ENCODE data around the gene KIF1A.
"Not testable (repeated sequence)": the region's sequence is repeated elsewhere in the genome, so short reads cannot be mapped to it uniquely, and the experiment has no call there.

KIF1A gene

DNA sequence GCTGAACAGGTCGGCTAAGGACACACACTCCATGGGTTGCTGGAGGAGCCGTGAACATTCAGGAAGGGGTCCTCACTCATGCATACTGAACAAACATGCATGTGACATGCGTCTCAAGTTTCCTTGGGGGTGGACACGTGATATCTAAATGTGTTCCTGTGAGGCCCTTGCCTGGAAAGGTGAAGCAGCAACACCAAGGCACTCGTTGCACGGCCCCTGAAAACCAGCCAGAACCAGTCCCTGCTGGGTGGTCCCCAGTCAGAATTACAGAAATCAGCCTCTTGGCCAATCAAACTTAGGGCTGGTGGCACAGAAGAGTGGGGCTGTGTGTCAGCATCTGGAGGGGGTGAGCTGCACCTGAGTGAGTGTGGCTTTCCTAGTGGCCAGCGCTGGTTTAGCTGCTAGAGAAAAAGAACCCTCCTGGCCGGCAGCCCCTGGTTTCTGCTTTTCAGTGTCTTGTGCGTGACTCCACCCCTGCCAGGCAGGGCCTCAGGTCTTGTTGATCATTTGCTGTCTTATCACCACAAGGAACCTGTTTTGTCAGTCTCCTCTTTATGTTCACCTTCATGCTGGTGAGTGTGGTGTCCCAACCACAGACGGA is 134.1 kb downstream of the KIF1A start:
- no peak for DNase-seq (ENCODE audit: low read depth)

DNA sequence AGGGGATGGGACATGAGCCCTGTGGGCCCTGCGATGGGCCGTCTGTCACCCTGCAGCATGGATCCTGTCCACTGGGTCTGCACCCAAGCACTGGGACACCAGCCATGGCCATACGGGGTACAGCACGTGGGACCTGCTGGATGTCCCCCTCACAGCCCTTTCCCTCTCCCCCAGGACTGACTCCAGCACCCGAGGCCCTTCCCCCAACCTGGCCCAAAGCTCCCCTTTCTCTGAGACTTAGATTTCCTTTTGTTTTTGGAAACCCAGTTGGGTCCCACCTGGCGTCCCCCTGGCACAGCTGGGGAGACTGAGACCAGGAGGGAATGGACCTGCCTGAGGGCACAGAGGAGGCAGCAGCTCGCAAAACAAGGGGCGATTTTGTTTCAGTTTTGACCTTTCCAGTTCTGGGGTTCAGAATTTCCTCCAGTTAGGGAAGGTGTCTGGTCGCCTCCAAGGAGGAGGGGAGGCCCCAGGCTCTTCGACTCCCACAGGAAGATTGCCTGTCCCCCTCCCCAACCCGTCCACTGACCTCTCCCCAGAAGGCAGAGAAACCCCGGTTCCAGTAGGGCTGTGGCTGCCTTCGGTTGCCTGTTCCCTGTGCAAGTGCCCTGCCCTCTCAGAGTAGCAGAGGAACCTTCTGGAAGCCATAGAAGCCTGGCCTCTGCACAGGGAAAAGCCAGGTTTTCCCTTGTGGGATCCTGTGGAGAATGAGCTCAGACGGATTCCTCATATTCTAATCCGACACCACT is 135.9 kb downstream of the KIF1A start:
- not testable (repeated sequence) for DNase-seq (ENCODE audit: low read depth)

DNA sequence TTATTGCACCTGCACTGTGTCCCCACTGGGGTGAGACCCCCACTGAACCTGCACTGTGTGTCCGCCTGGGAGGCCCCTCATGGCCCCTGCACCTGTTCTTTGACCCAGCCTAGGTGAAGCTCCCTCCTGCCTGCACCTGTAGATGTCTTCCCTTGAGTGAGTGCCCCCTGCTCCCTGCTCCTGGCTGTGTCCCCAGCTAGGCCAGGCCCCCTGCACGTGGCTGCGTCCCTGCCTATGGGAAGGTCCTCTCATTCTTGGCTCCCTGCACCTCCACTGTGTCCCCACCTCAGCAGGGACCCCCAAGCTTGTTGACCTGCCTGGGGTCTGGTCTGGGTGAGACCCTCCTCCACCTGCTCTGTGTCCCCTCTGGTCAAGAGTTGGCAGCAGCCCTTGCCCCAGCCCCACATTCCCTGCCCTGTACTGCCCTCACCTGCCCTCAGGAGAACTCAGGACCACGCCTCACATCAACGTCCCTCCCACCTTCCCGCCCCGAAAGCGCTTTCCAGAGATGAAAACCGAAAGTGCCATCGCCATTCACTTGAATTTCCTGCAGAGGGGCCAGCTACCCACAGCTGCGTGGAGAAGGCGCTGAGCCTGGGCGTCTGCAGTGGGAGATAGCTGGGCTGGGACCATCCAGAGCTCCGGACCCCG is 136.6 kb downstream of the KIF1A start:
- DNase-seq (ENCODE audit: low read depth) = not testable (repeated sequence)

DNA sequence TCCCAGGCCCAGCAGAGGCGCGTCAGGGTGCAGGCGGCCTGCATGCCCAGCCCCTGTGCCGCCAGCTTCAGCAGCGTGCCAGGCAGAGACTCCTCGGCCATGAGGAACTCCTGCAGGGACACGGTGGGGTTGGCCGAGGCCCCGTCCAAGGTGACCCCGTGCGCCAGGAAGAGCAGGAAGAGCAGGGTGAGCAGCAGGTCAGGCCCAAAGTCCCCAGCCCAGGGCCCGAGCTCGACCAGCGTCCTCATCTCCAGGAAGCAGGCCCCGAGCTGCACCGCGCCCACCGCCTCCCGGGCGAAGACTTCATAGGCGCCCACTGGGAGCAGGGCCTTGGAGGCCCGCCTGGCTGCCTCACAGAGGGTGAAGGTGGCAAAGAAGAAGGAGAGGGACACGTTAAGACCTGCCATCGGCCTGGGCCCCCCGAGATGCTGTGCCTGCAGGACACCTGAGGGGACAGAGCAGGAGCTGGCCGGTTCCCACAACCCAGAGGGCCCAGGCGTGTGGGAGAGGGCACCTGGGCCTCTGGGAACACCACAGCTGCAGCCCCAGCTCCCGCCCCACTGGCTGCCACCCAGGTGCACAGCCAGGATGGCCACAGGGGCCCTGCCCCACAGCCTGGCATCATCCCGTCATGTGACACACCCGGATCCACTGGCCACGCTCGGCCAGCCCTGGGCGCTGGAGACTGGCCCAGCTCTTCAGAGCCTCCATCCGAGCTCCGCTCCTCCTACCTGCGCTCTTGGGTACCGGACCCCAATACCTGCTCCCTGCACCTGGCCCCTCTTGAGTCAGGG is 137.4 kb downstream of the KIF1A start, which contains the start of gene AQP12B:
Gene AQP12B (minus strand): TSS at position 455 of the 794 bp plus-strand sequence. CDS start 48 bp downstream, at position 407.
- not testable (repeated sequence) for DNase-seq (ENCODE audit: low read depth)

DNA sequence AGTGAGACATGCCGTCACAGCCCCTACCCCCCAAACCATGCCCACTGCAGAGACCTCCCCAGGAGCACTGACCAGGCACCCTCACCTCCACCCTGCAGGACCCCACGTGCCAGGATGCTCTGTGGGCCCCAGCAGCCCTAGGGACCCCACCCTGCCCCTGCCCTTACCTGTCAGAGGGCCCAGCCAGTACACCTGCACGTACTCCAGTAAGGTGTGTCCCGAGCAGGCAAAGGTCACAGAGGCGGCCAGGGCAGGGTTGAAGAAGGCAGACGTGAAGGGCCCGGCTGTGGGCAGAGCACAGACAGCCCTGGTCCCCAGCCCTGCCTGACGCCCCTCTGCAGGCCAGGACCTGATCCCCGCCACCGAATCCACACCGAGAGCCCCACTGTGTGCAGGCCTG is 139.8 kb downstream of the KIF1A start:
- not testable (repeated sequence) for DNase-seq (ENCODE audit: low read depth)

DNA sequence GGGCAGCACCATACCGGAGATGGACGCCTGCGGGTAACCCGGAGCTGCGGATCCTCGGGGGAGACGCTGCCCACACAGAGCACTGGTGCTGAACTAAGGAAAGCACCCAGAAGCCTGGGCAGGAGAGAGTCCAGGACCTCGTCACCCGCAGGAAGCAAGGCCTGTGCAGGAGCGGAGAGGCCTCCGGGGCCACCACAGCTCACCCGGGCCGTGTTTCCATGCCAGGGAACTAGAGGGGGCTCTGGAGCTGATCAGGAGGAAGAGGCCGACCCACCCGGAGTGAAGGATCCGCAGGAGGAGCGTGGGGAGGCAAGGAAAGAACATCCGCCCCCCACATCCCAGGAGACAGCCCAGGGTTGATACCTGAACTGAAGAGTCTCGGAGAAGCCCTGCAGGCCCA is 141.1 kb downstream of the KIF1A start:
- DNase-seq (ENCODE audit: low read depth) = not testable (repeated sequence)

DNA sequence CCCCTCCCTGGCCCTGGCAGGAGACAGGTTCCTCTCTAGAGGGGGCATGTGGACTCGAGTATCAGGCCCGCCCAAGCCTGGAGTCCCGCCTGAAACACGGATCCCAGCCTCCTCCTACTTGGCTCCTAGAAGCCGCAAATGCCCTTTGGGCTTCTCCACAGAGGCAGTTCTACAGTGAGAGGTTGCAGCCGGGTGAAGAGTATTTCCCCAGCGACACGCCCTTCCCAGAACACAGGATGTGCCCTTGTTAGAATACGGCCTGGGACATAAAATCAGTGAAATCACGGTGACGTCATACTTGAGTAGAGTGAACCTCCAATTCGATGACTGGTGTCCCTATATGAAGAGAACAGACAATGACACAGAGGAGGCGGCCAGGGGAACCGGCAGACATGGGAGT is 142.0 kb downstream of the KIF1A start:
- not testable (repeated sequence) for DNase-seq (ENCODE audit: low read depth)

DNA sequence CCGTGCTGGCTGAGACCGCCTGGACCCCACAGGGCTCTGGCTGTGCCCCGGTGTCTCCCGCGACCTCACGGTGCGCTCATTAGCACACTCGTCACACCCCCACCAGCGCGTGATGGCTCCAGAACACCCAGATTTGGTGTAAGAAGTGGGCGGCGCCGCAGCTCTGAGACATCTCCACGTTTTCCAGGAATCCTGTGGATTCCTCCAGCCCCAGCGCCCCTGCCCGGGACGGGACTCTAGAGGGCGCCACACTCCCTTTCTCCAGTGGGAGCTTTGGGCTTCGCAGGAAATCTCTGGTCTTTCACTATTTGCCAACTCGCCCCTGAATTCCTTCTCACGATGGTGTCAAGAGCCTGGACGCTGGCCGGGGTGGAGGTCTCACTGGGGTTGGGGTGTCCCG is 144.7 kb downstream of the KIF1A start:
- DNase-seq (ENCODE audit: low read depth) = not testable (repeated sequence)

DNA sequence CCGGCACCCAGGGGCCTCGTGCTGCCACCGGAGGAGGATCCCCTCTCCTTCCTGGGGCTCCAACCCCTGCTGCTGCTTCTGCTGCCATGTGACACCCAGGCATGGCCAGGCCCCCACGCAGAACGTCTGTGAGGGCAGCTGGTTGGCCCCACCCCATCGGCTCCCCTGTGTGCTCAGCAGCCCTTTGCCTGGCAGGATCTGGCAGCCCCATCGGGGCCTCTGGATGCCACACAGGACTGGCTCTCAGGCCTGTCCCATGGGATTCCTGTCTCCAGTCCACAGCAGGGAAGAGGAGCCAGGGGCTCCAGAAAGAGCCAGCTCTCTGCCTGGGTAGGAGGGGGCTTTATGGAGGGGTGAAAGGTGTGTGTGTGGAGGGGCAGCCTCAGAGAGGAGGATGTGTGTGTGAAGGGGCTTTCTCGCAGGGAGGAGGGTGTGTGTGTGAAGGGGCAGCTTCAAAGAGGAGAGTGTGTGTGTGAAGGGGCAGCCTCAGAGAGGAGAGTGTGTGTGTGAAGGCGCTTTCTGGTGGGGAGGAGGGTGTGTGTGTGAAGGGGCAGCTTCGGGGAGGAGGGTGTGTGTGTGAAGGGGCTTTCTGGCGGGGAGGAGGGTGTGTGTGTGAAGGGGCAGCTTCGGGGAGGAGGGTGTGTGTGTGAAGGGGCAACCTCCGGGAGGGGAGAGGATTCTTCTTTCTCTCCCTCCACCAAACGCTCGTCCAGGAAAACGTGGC is 145.4 kb downstream of the KIF1A start:
- not testable (repeated sequence) for DNase-seq (ENCODE audit: low read depth)

DNA sequence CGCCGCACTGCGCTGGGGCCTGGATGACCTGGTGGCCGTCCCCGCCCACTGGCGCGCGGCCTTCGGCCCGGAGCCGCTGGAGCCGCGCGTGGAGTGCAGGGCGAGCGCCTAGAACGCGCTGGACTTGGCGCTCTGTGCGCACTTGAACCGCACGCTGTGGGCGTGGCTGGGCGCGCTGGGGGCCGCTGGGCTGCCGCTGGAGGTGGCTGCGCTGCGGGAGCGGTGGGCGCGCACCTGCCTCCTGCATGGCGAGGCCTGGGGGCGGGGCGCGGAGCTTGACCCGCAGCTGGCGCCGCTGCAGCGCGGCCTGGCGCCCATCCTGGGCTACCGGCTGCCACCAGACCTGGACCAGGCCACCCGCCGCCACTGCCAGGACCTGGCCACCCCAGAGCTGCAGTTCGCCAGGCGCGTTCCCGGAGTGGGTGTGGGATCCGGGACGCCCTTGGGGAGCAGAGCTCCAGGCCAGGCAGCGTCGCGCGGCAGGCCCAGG is 147.3 kb downstream of the KIF1A start:
- DNase-seq (ENCODE audit: low read depth) = no peak

DNA sequence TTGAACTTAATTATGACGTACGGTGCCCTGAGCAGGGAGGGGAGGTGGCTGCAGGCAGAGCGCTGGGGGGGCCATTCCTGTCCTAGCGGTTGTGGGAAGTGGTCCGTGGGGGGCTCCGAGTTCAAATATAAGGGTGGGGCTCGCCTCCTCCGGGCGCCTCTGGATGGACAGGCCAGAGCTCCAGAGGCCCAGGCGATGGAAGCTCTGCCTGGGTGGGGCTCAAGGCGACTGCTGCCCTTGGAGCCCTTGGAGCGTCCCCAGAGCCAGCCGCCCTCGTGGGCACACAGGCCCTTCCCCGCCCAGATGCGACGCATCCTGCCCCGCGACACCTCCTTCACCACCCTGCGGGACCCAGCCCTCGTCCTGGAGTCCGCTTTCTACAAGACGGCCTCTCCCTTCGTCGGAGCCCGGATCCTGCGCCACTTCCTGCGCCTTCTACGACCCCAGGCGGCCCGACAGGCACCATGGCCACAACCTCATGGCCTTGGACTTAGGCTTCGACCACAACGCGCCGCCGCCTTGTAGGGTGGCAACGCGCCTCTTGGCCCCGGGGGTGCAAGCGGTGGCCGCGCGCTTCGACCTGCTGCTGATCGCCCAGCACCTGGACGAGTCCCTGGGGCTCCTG is 147.8 kb downstream of the KIF1A start:
- DNase-seq (ENCODE audit: low read depth) = no peak

DNA sequence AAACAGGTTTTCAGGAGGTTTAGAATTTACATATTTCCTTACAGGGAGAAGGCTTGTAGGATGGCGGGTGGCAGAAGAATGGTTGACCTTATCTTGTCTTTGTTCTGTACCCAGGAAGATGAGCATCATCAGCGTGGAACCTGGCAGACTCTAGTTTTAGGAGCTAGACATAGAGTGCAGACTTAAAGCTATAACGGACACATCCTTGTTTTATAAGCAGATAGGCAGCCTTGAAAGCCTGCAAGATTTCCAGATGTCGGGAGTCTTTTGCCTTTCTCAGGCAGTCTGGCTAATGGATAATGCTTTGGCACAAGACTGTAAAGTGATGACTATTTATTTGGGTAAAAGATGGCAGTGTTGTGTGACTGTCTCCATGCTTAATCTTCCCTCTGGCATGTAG is 149.1 kb downstream of the KIF1A start:
- no peak for DNase-seq (ENCODE audit: low read depth)

DNA sequence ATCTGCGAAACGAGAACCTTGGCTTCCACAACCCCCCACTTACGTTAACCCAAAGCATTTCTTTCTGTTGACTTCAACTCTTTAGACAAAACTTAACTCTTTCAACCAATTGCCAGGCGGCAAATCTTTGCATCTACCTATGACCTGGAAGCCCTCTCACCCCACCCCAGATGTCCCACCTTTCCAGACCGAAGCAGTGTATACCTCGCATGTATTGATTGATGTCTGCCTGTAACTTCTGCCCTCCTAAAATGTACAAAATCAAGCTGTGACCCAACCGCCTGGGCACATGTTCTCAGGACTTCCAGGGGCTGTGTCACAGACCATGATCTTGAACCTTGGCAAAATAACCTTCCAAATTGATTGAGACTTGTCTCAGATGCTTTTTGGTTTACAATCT is 149.6 kb downstream of the KIF1A start:
- no peak for DNase-seq (ENCODE audit: low read depth)

DNA sequence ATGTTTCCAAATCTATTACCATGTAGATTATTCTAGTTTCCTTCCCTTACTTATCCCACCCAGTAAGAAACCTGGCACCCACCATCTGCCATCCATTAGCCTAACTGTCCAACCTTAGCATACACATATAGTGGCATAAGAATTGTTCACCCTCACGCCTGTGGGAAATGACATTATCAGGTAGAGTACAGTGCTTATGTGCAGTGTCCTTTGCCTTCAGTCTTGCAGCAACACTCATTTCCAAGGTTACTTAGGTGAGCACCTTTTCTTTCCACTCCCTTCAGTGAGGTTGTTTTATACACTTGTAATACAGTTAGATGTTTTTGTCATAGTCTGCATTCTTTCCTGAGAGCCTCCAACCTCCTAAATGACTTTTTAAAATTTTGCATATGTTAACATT is 155.4 kb downstream of the KIF1A start:
- DNase-seq (ENCODE audit: low read depth) = no peak

All from T-helper 22 cell (primary cell).